Mesendoderm (in vitro differentiated cells): Measurements from ENCODE around the gene TBPL2.
"Not testable (repeated sequence)": the region's sequence is repeated elsewhere in the genome, so short reads cannot be mapped to it uniquely, and the experiment has no call there.

Experiments
- DNase-seq: peaks from one replicate; pipeline ENCODE4 v3.0.0; 2013
- H2AK5ac ChIP-seq: 2 replicates; pipeline ENCODE4 v1.6.1; 2013; ENCODE audit warnings: low read length, inconsistent platforms
- H2BK120ac ChIP-seq: 2 replicates; pipeline ENCODE4 v1.6.1; 2013; ENCODE audit warnings: low read depth, mild to moderate bottlenecking, low read length, moderate library complexity, mixed read lengths
- H2BK15ac ChIP-seq: replicated peaks from 2 replicates; pipeline ENCODE4 v1.6.1; 2013; ENCODE audit warnings: low read depth, mild to moderate bottlenecking, moderate library complexity
- H2BK5ac ChIP-seq: 2 replicates; pipeline ENCODE4 v1.6.1; 2013; ENCODE audit warnings: low read length, inconsistent platforms
- H3K18ac ChIP-seq: 2 replicates; pipeline ENCODE4 v1.6.1; 2013; ENCODE audit warnings: mild to moderate bottlenecking, low read length, mixed read lengths
- H3K23ac ChIP-seq: one replicate; pipeline ENCODE4 v1.6.1; 2013; ENCODE audit warnings: low read length
- H3K27ac ChIP-seq: 2 replicates; pipeline ENCODE4 v1.5.1; 2013; ENCODE audit warnings: low read depth, mild to moderate bottlenecking, inconsistent platforms, low read length, moderate library complexity
- H3K27me3 ChIP-seq: 2 replicates; pipeline ENCODE4 v1.6.1; 2013; ENCODE audit warnings: low read length, control low read depth, mild to moderate bottlenecking, inconsistent platforms; ENCODE audit not compliant: insufficient read depth, poor library complexity
- H3K36me3 ChIP-seq: 2 replicates; pipeline ENCODE4 v1.6.1; 2013; ENCODE audit warnings: low read length, inconsistent platforms; ENCODE audit not compliant: control insufficient read depth, insufficient read depth
- H3K4ac ChIP-seq: one replicate; pipeline ENCODE4 v1.6.1; 2013; ENCODE audit warnings: low read depth, mild to moderate bottlenecking, low read length, moderate library complexity
- H3K4me1 ChIP-seq: 2 replicates; pipeline ENCODE4 v1.6.1; 2013; ENCODE audit warnings: low read depth, low read length, inconsistent platforms; ENCODE audit not compliant: control insufficient read depth
- H3K4me2 ChIP-seq: 2 replicates; pipeline ENCODE4 v1.6.1; 2013; ENCODE audit warnings: low read length
- H3K4me3 ChIP-seq: 2 replicates; pipeline ENCODE4 v1.5.1; 2013; ENCODE audit warnings: mild to moderate bottlenecking, low read length
- H3K56ac ChIP-seq: one replicate; pipeline ENCODE4 v1.6.1; 2013; ENCODE audit warnings: low read length
- H3K79me1 ChIP-seq: 2 replicates; pipeline ENCODE4 v1.6.1; 2013; ENCODE audit warnings: low read length, inconsistent platforms
- H3K79me2 ChIP-seq: 2 replicates; pipeline ENCODE4 v1.6.1; 2013; ENCODE audit warnings: mild to moderate bottlenecking, low read length; ENCODE audit not compliant: control insufficient read depth, insufficient read depth
- H3K9ac ChIP-seq: 2 replicates; pipeline ENCODE4 v1.6.1; 2013; ENCODE audit warnings: low read length, inconsistent platforms
- H4K5ac ChIP-seq: one replicate; pipeline ENCODE4 v1.6.1; 2013; ENCODE audit warnings: low read length
- H4K8ac ChIP-seq: one replicate; pipeline ENCODE4 v1.6.1; 2013; ENCODE audit warnings: low read depth, mild to moderate bottlenecking, control low read depth, low read length, moderate library complexity
- WGBS: extraction: QIAGEN DNeasy Blood & Tissue Kit; methylation state at CpG from one replicate; pipeline ENCODE4 v1.1.7; 2013; ENCODE audit warnings: low lambda C conversion rate, missing lambda C conversion rate; ENCODE audit not compliant: insufficient coverage; ENCODE audit errors: extremely low coverage; 5-methylcytosine and 5-hydroxymethylcytosine counted together

The TBPL2 gene

GRCh38 chr14:55473786-55474185 lies 33.4 kb upstream of the TBPL2 start:
- no peaks in the 10 kb centered on the region for H3K79me2 ChIP-seq
- H3K36me3 ChIP-seq, result no peaks in the 10 kb centered on the region
- 100% methylated on average over 2 of the region's 7 CpGs for WGBS
- H3K56ac ChIP-seq, result no peak overlapping the region
- no peak overlapping the region for H3K4me3 ChIP-seq
- no peak overlapping the region for H3K9ac ChIP-seq
- H3K4me2 ChIP-seq, result no peak overlapping the region
- no peak overlapping the region for H3K23ac ChIP-seq
- no peak overlapping the region for H2BK5ac ChIP-seq
- no peak overlapping the region for H4K5ac ChIP-seq
- DNase-seq, result no peak
- no peak overlapping the region for H2BK120ac ChIP-seq
- no peak overlapping the region for H3K18ac ChIP-seq
- H3K79me1 ChIP-seq, result no peaks in the 10 kb centered on the region
- no peak overlapping the region for H3K27ac ChIP-seq
- H3K4ac ChIP-seq, result no peak overlapping the region
- H2BK15ac ChIP-seq, result no peak overlapping the region
- H4K8ac ChIP-seq, result no peak overlapping the region
- no peaks in the 10 kb centered on the region for H3K27me3 ChIP-seq
- no peaks in the 10 kb centered on the region for H3K4me1 ChIP-seq
- H2AK5ac ChIP-seq, result no peak overlapping the region

DNA sequence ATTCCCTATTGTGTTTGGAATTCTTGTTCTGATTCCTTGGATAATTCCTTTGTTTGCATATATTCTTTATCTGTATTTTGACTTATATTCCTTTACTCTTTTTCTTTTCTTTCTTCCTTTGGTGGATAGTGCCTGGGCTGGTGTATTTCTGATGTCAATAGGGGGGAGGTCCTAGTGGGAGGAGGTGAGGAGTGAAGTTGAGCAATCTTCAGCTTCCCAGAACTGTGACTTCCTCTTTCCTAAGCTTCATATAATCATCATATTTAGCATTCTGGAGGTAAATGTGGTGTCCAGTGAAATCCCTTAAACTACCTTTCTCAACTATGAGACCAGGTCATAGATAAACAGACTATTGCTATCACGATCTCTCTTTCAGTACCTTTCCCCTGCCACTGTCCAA lies 29.6 kb upstream of the TBPL2 start:
- Histone ChIP-seq H3K4me3 (no peak overlapping the region), H3K4me2 (no peak overlapping the region), H3K27me3 (no peaks in the 10 kb centered on the region), H3K4ac (no peak overlapping the region), H3K27ac (no peak overlapping the region), H3K4me1 (no peaks in the 10 kb centered on the region), H3K36me3 (no peaks in the 10 kb centered on the region), H3K79me1 (no peaks in the 10 kb centered on the region), H2BK15ac (no peak overlapping the region), H4K5ac (no peak overlapping the region), H4K8ac (no peak overlapping the region), H3K56ac (no peak overlapping the region), H3K23ac (no peak overlapping the region), H2BK120ac (no peak overlapping the region), H2BK5ac (no peak overlapping the region), H3K9ac (no peak overlapping the region), H3K18ac (no peak overlapping the region), H2AK5ac (no peak overlapping the region), H3K79me2 (no peaks in the 10 kb centered on the region)
- WGBS, result no CpG with 5 or more reads among the region's 1 CpG
- no peak for DNase-seq

DNA sequence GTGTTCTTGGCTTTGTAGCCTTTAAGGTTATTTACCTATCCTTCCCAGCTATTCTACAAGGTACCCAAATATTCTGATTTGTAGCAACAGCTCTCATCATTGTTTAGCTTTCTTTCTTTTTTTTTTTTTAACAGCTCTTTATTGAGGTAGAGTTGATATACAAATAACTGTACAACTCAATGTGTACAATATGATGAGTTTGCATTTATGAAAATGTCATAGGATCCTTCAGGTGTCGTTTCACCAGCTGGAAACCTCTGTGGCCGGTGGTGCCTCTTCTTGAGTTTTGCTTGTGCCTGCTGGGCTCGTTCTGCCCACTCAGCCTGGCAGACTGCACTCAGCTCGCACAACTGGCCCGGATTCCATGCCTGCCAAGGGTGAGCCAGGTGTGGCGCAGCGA lies 26.9 kb upstream of the TBPL2 start:
- no peaks in the 10 kb centered on the region for H3K79me1 ChIP-seq
- H3K9ac ChIP-seq, result no peak overlapping the region
- no peak overlapping the region for H3K27ac ChIP-seq
- no peaks in the 10 kb centered on the region for H3K4me1 ChIP-seq
- no peak overlapping the region for H4K8ac ChIP-seq
- H3K36me3 ChIP-seq, result no peaks in the 10 kb centered on the region
- no peaks in the 10 kb centered on the region for H3K79me2 ChIP-seq
- no peak overlapping the region for H3K18ac ChIP-seq
- H3K27me3 ChIP-seq, result no peaks in the 10 kb centered on the region
- no peak overlapping the region for H2BK120ac ChIP-seq
- no peak overlapping the region for H3K4me3 ChIP-seq
- H3K4ac ChIP-seq, result no peak overlapping the region
- no peak overlapping the region for H3K56ac ChIP-seq
- no CpG with 5 or more reads among the region's 7 CpGs for WGBS
- no peak overlapping the region for H4K5ac ChIP-seq
- no peak for DNase-seq
- H2BK15ac ChIP-seq, result no peak overlapping the region
- no peak overlapping the region for H2BK5ac ChIP-seq
- no peak overlapping the region for H3K4me2 ChIP-seq
- no peak overlapping the region for H3K23ac ChIP-seq
- H2AK5ac ChIP-seq, result no peak overlapping the region

GRCh38 chr14:55458800-55459515 lies 18.5 kb upstream of the TBPL2 start:
- no peak for DNase-seq
- H3K79me2 ChIP-seq, result no peaks in the 10 kb centered on the region
- no peaks in the 10 kb centered on the region for H3K79me1 ChIP-seq
- no CpG with 5 or more reads among the region's 9 CpGs for WGBS
- H2BK120ac ChIP-seq, result no peak overlapping the region
- H3K56ac ChIP-seq, result no peak overlapping the region
- no peak overlapping the region for H3K4ac ChIP-seq
- no peaks in the 10 kb centered on the region for H3K36me3 ChIP-seq
- no peak overlapping the region for H3K4me3 ChIP-seq
- no peaks in the 10 kb centered on the region for H3K4me1 ChIP-seq
- H3K27me3 ChIP-seq, result no peaks in the 10 kb centered on the region
- no peak overlapping the region for H3K18ac ChIP-seq
- no peak overlapping the region for H2BK15ac ChIP-seq
- H3K9ac ChIP-seq, result no peak overlapping the region
- H3K27ac ChIP-seq, result no peak overlapping the region
- H4K8ac ChIP-seq, result no peak overlapping the region
- H2AK5ac ChIP-seq, result no peak overlapping the region
- no peak overlapping the region for H2BK5ac ChIP-seq
- H3K4me2 ChIP-seq, result no peak overlapping the region
- H4K5ac ChIP-seq, result no peak overlapping the region
- H3K23ac ChIP-seq, result no peak overlapping the region

- no peak overlapping the region for H4K8ac ChIP-seq
- H3K27ac ChIP-seq, result no peak overlapping the region
- H3K9ac ChIP-seq, result no peak overlapping the region
- H3K23ac ChIP-seq, result no peak overlapping the region
- no peak overlapping the region for H2AK5ac ChIP-seq
- H3K4me1 ChIP-seq, result no peaks in the 10 kb centered on the region
- H3K4me2 ChIP-seq, result no peak overlapping the region
- no peaks in the 10 kb centered on the region for H3K27me3 ChIP-seq
- no peak overlapping the region for H3K56ac ChIP-seq
- WGBS, result no CpG with 5 or more reads among the region's 6 CpGs
- no peaks in the 10 kb centered on the region for H3K79me1 ChIP-seq
- H3K36me3 ChIP-seq, result no peaks in the 10 kb centered on the region
- H2BK120ac ChIP-seq, result no peak overlapping the region
- no peak for DNase-seq
- H4K5ac ChIP-seq, result no peak overlapping the region
- H3K4me3 ChIP-seq, result no peak overlapping the region
- no peaks in the 10 kb centered on the region for H3K79me2 ChIP-seq
- no peak overlapping the region for H3K18ac ChIP-seq
- no peak overlapping the region for H3K4ac ChIP-seq
- no peak overlapping the region for H2BK15ac ChIP-seq
- H2BK5ac ChIP-seq, result no peak overlapping the region
These were observed 17.1 kb upstream of the TBPL2 start for GRCh38 chr14:55457496-55457895.

DNA sequence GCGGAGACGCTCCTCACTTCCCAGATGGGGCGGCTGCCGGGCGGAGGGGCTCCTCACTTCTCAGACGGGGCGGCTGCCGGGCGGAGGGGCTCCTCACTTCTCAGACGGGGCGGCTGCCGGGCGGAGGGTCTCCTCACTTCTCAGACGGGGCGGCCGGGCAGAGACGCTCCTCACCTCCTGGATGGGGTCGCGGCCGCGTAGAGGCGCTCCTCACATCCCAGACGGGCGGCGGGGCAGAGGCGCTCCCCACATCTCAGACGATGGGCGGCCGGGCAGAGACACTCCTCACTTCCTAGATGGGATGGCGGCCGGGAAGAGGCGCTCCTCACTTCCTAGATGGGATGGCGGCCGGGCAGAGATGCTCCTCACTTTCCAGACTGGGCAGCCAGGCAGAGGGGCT lies 16.0 kb upstream of the TBPL2 start:
- H4K8ac ChIP-seq, H3K4me1 ChIP-seq, H2BK5ac ChIP-seq, DNase-seq, H3K9ac ChIP-seq, H3K79me1 ChIP-seq, H2BK120ac ChIP-seq, H3K18ac ChIP-seq, H3K79me2 ChIP-seq, H3K4ac ChIP-seq, H3K27me3 ChIP-seq, H4K5ac ChIP-seq, H2BK15ac ChIP-seq, H3K4me3 ChIP-seq, H3K4me2 ChIP-seq, H2AK5ac ChIP-seq, H3K23ac ChIP-seq, H3K27ac ChIP-seq, H3K36me3 ChIP-seq, H3K56ac ChIP-seq: not testable (repeated sequence)
- no CpG with 5 or more reads among the region's 34 CpGs for WGBS
